Ascending aorta (tissue), 2 donors: ENCODE results near the gene PRUNE2. TPM values are rescaled to one million over a fixed set of nuclear protein-coding genes. Genes with fewer than 3 reads are reported as not detected.
"Not testable (repeated sequence)": the region's sequence is repeated elsewhere in the genome, so short reads cannot be mapped to it uniquely, and the experiment has no call there.

Experiments
- DNase-seq, 2 donors: peaks; one replicate each; pipeline ENCODE4 v3.0.0-alpha.2; 2019; ENCODE audit warnings: low spot score in 2 of 2
- H3K27ac ChIP-seq, 2 donors: fragments of 200-600 bp; sonication (generic); one replicate each; pipeline ENCODE4 v1.5.1; 2016 to 2017; ENCODE audit warnings: mild to moderate bottlenecking in 1 of 2
- H3K27me3 ChIP-seq: fragments of 200-600 bp; sonication (generic); one replicate; pipeline ENCODE4 v1.5.1; 2017
- H3K36me3 ChIP-seq, 2 donors: fragments of 200-600 bp; sonication (generic); one replicate each; pipeline ENCODE4 v1.5.1; 2016
- H3K4me1 ChIP-seq, 2 donors: fragments of 200-600 bp; sonication (generic); one replicate each; pipeline ENCODE4 v1.5.1; 2016 to 2017; ENCODE audit warnings: mild to moderate bottlenecking in 1 of 2
- H3K4me3 ChIP-seq, 2 donors: fragments of 200-600 bp; sonication (generic); one replicate each; pipeline ENCODE4 v1.5.1; 2016 to 2017; ENCODE audit warnings: mild to moderate bottlenecking in 1 of 2
- H3K9me3 ChIP-seq, 2 donors: fragments of 200-600 bp; sonication (generic); one replicate each; pipeline ENCODE4 v1.5.1; 2016
- CTCF ChIP-seq, 3 experiments: fragments of 200-600 bp in 2 of 3; fragments of 450-650 bp in 1 of 3; sonication (generic) in 2 of 3; IDR thresholded peaks; one replicate each; pipeline ENCODE4 v1.5.1; 2016 to 2019; ENCODE audit warnings: antibody characterized with exemption in 3 of 3, mild to moderate bottlenecking in 1 of 3, moderate library complexity in 1 of 3
- intact Hi-C: fragments of 100-400 bp; cut with DNase I; formaldehyde crosslinking; loops from one replicate; pipeline ENCODE4 v1.15.1; 2023
- total RNA-seq: library from RNA; depleted of rRNA; stranded (reverse); fragments of >200 nt; gene quantifications from one replicate; pipeline ENCODE4 v1.1.0, GENCODE V29; 2016

The PRUNE2 gene
- total RNA-seq, 1 donor from 2014 or later = 200 TPM

DNA sequence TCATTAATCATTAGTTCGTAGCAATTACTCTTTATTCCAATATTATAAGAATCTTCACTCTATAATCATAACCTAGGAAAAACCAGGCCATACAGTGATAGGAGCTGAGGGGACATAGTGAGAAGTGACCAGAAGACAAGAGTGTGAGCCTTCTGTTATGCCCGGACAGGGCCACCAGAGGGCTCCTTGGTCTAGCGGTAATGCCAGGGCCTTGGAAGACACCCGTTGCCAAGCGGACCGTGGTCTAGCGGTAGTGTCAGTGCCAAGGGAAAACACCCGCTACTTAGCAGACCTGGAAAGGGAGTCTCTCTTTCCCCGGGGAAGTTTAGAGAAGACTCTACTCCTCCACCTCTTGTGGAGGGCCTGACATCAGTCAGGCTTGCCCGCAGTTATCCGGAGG, 239.9 kb downstream of the PRUNE2 start:
- not testable (repeated sequence) for DNase-seq, H3K4me3 ChIP-seq, H3K27me3 ChIP-seq, H3K9me3 ChIP-seq, H3K36me3 ChIP-seq
- H3K4me1 ChIP-seq = peaks cover 2 to 13% of the 10 kb centered on the region in 2 donors
- peak; percentile 13 to 45 (median 26) for TF ChIP-seq CTCF (IDR thresholded peaks at IDR 0.05)
- H3K27ac ChIP-seq = peak overlapping the region; percentile 31 to 45
- intact Hi-C loops = loop anchor here (2.0 kb wide), 1 partner anchor 39 kb away; no protein-coding TSS in a partner anchor

DNA sequence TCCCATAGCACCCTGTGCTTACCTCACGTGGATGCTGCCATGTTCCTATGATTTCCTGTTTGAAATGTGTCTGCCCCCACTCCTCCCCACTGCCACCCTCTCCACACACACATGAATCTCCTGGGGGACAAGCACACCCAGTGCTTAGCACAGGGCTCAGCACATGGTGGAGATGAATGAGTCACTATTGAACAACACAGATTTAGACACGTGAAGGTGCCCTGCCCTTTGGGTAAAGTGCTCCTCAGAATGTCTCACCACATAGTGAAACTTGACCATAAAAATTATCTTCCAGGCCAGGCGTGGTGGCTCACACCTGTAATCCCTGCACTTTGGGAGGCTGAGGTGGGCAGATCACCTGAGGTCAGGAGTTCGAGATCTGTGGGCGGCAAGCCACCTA, 240.5 kb downstream of the PRUNE2 start:
- no peak for TF ChIP-seq CTCF (IDR thresholded peaks at IDR 0.05)
- H3K27ac ChIP-seq = peak overlapping the region in 1 of 2 donors; percentile 35
- DNase-seq = no peak
- intact Hi-C loops = loop anchor here (2.0 kb wide), 1 partner anchor 39 kb away; no protein-coding TSS in a partner anchor
- no peak overlapping the region for H3K4me3 ChIP-seq
- no peaks in the 10 kb centered on the region for H3K27me3 ChIP-seq
- peaks cover 2 to 13% of the 10 kb centered on the region in 2 donors for H3K4me1 ChIP-seq
- H3K9me3 ChIP-seq = no peaks in the 10 kb centered on the region
- peaks cover 0 to 4% of the 10 kb centered on the region in 2 donors for H3K36me3 ChIP-seq

DNA sequence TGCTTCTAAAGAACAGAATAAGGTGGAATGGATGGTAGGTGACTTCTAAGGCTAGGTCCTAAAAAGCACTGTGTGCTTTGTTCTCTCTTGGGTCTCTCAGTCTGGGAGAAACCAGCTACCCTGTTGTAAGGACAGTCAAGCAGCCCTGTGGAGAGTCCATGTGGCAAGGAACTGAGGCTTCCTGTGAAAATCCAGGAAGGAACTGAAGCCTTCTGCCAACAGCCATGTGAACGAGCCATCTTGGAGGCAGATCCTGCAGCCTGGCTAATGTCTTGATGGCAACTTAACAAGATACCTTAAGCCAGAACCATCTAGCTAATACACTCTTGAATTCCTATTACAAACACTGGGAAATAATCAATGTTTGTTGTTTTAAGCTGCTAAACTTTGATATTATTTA, 241.8 kb downstream of the PRUNE2 start:
- intact Hi-C loops = loop anchor here (2.0 kb wide), 1 partner anchor 41 kb away; no protein-coding TSS in a partner anchor
- Histone ChIP-seq H3K27me3 (no peaks in the 10 kb centered on the region), H3K4me1 (peaks cover 2 to 12% of the 10 kb centered on the region in 2 donors), H3K27ac (no peak overlapping the region), H3K36me3 (peaks cover 0 to 4% of the 10 kb centered on the region in 2 donors), H3K4me3 (no peak overlapping the region), H3K9me3 (no peaks in the 10 kb centered on the region)
- TF ChIP-seq CTCF (IDR thresholded peaks at IDR 0.05) = no peak
- no peak for DNase-seq

DNA sequence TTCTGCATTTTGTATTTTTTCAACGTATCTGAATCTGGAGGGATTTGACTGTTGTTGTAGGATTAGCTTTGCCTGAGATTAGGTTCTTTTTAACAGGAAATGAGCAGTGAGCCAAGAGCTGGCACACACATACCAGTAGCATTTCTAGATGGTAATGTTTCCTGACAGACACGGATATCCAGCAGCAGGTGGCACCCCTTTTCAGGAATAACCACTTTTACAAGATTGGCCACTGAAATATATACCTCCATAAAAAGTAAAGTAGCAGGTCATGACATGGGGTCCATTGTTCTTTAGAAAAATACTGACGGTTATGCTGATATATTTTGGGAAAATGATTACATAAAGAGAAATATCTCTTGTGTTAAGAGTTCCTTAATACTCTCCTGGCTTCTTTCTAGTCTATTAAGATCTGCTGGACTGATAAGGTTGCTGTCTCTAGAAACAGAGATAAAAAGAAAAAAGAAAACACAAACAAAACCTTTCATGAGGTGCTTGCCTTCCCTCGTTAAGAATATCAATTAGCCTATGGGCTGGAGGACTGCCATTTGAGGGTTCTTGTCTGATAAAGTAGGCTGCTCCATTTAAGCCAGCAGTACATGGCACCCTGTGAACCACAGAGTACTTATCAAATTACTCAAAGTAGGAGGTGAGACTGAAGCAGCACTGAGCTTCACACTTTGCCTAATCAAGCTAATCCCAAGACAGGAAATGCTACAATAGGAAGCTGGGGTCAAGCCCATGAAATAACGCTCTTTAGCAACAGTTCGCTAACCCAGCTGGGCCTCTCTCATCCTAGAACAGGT, 243.2 kb downstream of the PRUNE2 start:
- intact Hi-C loops = no loop called here
- H3K27me3 ChIP-seq = no peaks in the 10 kb centered on the region
- no peak for DNase-seq
- no peaks in the 10 kb centered on the region for H3K9me3 ChIP-seq
- no peak for TF ChIP-seq CTCF (IDR thresholded peaks at IDR 0.05)
- peak overlapping the region; percentile 38 to 39 for H3K27ac ChIP-seq
- H3K4me3 ChIP-seq = no peak overlapping the region
- H3K4me1 ChIP-seq = peaks cover 0 to 6% of the 10 kb centered on the region in 2 donors
- peaks cover 0 to 4% of the 10 kb centered on the region in 2 donors for H3K36me3 ChIP-seq

GRCh38 chr9:76658510-76659231, 247.2 kb downstream of the PRUNE2 start:
- no peak for DNase-seq
- H3K27me3 ChIP-seq = no peaks in the 10 kb centered on the region
- H3K4me1 ChIP-seq = peaks cover 0 to 30% of the 10 kb centered on the region in 2 donors
- no peaks in the 10 kb centered on the region for H3K36me3 ChIP-seq
- H3K4me3 ChIP-seq = no peak overlapping the region
- peak overlapping the region; percentile 5 to 6 for H3K27ac ChIP-seq
- no peaks in the 10 kb centered on the region for H3K9me3 ChIP-seq
- TF ChIP-seq CTCF (IDR thresholded peaks at IDR 0.05) = peak in 2 of 3 experiments; percentile 19 to 38
- intact Hi-C loops = loop anchor here (10.0 kb wide), 3 partner anchors 156 to 1424 kb away; partner anchors contain the start of gene PRUNE2
